ENCODE data around the gene CYP11A1. TPM values are rescaled to one million over a fixed set of nuclear protein-coding genes. Genes with fewer than 3 reads are reported as not detected.
"Not testable (repeated sequence)": the region's sequence is repeated elsewhere in the genome, so short reads cannot be mapped to it uniquely, and the experiment has no call there.

The CYP11A1 gene
- total RNA-seq, 1 experiment from 2014 or later: 5.2 TPM

DNA sequence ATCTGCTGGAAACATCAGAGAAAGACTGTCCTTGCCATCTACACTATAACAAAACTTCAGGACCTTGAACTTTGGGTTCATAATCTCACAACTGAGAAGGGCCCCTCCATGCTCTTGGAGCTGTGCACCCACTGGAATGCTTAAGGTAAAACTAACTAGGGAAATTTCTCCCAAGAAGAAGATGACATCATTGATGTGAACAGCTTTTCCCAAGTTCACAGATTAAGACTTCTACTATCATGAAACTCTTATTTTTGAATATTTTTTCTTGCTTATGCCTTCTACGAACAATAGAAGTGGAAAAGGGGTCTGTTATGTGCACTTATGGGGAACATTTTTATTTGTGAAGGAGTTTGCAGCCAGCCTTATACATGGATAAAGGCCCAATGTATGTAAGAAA lies 5.0 kb downstream of the CYP11A1 start:
- no peak overlapping the region for H3K4me3 ChIP-seq (ENCODE audit: insufficient read depth, low read depth, low read length)

DNA sequence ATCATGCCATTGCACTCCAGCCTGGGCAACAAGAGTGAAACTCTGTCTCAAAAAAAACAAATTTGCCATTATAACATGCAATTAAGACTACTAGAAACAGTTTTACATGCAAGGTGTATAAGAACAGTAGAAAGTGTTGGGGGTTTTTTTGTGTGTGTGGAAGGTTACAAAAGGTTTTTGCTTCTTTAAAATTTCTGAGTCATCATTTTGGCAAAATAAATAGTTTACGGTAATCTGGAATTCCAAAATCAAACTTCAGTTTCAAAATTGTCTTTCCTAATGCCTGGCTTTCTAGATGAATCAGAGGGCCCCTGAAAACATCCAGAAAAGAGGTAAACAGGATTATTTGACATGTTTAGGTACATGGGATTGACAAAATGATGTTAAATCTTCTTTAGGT lies 6.6 kb downstream of the CYP11A1 start:
- not testable (repeated sequence) for H3K4me3 ChIP-seq (ENCODE audit: insufficient read depth, low read depth, low read length); H3K36me3 ChIP-seq (replicated peaks; ENCODE audit: control insufficient read depth, insufficient read depth, low read length); DNase-seq; H3K27me3 ChIP-seq (ENCODE audit: control insufficient read depth, insufficient read depth, low read length)

More for the DNA sequence above, 5.0 kb downstream of the CYP11A1 start:
- Histone ChIP-seq H3K36me3 (replicated peaks; ENCODE audit: control insufficient read depth, insufficient read depth, low read length) (no peaks in the 10 kb centered on the region), H3K27me3 (ENCODE audit: control insufficient read depth, insufficient read depth, low read length) (peaks cover 4% of the 10 kb centered on the region; the same call in 1 of the 2 replicates)
- no peak for DNase-seq

DNA sequence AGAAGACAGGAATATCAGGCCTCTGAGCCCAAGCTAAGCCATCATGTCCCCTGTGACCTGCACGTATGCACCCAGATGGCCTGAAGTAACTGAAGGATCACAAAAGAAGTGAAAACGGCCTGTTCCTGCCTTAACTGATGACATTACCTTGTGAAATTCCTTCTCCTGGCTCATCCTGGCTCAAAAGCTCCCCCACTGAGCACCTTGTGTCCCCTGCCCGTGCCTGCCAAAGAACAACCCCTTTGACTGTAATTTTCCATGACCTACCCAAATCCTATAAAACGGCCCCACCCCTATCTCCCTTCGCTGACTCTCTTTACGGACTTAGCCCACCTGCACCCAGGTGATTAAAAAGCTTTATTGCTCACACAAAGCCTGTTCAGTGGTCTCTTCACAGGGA lies 8.1 kb downstream of the CYP11A1 start:
- not testable (repeated sequence) for H3K36me3 ChIP-seq (replicated peaks; ENCODE audit: control insufficient read depth, insufficient read depth, low read length); DNase-seq; H3K27me3 ChIP-seq (ENCODE audit: control insufficient read depth, insufficient read depth, low read length); H3K4me3 ChIP-seq (ENCODE audit: insufficient read depth, low read depth, low read length)

DNA sequence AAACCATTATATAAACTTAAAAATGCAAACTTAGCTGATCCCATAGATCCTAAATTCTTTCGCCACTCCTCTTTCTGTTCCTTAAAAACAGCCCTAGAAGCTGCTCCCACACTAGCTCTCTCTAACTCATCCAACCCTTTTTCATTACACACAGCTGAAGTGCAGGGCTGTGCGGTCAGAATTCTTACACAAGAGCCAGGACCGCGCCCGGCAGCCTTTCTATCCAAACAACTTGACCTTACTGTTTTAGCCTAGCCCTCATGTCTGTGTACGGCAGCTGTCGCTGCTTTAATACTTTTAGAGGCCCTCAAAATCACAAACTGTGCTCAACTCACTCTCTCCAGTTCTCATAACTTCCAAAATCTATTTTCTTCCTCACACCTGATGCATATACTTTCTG lies 9.9 kb downstream of the CYP11A1 start:
- not testable (repeated sequence) for DNase-seq; H3K4me3 ChIP-seq (ENCODE audit: insufficient read depth, low read depth, low read length); H3K36me3 ChIP-seq (replicated peaks; ENCODE audit: control insufficient read depth, insufficient read depth, low read length); H3K27me3 ChIP-seq (ENCODE audit: control insufficient read depth, insufficient read depth, low read length)

DNA sequence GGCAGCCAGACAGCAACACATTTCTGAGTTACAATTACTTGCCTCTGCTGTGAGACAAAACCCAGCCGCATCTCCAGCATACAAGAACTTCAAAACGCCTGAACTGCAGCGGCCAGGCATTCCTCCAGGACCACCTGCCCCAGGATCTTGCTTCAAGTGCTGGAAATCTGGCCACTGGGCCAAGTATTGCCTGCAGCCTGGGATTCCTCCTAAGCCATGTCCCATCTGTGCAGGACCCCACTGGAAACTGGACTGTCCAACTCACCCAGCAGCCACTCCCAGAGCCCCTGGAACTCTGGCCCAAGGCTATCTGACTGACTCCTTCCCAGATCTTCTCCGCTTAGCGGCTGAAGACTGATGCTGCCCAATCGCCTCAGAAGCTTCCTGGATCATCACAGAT lies 11.4 kb downstream of the CYP11A1 start:
- not testable (repeated sequence) for H3K4me3 ChIP-seq (ENCODE audit: insufficient read depth, low read depth, low read length); H3K27me3 ChIP-seq (ENCODE audit: control insufficient read depth, insufficient read depth, low read length); H3K36me3 ChIP-seq (replicated peaks; ENCODE audit: control insufficient read depth, insufficient read depth, low read length); DNase-seq

DNA sequence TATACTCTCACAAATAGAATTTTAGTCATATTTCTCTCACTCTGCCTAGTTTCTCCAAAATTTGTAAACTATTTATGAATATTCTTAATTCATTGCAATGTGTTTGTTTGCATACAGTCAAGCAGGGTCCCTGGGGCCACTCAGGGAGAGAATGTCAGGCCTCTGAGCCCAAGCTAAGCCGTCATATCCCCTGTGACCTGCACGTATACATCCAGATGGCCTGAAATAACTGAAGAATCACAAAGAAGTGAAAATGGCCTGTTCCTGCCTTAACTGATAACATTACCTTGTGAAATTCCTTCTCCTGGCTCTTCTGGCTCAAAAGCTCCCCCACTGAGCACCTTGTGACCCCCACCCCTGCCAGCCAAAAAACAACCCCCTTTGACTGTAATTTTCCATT lies 13.5 kb downstream of the CYP11A1 start:
- H3K4me3 ChIP-seq (ENCODE audit: insufficient read depth, low read depth, low read length); H3K36me3 ChIP-seq (replicated peaks; ENCODE audit: control insufficient read depth, insufficient read depth, low read length); H3K27me3 ChIP-seq (ENCODE audit: control insufficient read depth, insufficient read depth, low read length); DNase-seq: not testable (repeated sequence)

DNA sequence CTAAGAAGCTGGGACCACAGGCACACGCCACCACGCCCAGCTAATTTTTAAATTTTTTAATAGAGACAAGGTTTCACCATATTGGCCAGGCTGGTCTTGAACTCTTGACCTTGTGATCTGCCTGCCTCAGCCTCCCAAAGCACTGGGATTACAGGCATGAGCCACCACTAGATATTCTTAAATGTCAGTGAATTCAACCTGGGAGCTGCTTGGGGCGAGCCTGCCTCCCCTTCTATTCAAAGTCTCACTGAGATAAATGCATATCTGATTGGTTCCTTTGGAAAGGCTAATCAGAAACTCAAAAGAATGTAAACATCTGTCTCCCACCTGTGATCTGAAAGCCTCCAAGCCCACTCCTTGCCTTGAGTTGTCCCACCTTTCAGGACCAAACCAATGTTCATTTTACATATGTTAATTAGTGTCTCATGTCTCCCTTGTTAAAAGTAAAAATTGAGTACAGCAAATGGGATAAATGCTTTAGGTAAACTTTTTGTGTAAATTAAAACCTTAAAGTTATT lies 15.0 kb downstream of the CYP11A1 start:
- Histone ChIP-seq H3K36me3 (replicated peaks; ENCODE audit: control insufficient read depth, insufficient read depth, low read length) (no peaks in the 10 kb centered on the region), H3K27me3 (ENCODE audit: control insufficient read depth, insufficient read depth, low read length) (no peaks in the 10 kb centered on the region), H3K4me3 (ENCODE audit: insufficient read depth, low read depth, low read length) (no peak overlapping the region; the same call in 1 of the 2 replicates)
- DNase-seq: no peak

DNA sequence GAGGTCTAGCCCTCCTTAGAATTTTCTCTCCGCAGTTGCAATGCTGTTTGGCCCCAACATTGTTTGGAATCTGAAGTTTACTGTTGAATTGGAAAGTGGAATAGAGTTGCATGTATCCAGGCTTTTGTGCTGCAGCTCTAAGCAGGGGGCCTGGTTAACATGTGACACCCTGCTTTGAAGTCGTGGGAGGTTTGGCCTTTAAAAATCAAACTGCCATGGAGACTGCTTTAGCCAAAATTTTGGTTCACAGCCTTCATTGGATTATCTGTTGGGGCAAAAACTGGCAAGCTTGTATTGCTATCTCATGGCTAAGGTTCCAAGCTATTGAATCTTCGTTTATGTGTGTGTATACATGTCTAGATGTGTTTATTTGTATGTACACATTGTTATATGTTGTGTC lies 15.8 kb downstream of the CYP11A1 start:
- H3K36me3 ChIP-seq (replicated peaks; ENCODE audit: control insufficient read depth, insufficient read depth, low read length): no peaks in the 10 kb centered on the region
- no peak for DNase-seq
- H3K27me3 ChIP-seq (ENCODE audit: control insufficient read depth, insufficient read depth, low read length): no peaks in the 10 kb centered on the region
- peak overlapping the region; percentile 47; the same call in 1 of the 2 replicates for H3K4me3 ChIP-seq (ENCODE audit: insufficient read depth, low read depth, low read length)

DNA sequence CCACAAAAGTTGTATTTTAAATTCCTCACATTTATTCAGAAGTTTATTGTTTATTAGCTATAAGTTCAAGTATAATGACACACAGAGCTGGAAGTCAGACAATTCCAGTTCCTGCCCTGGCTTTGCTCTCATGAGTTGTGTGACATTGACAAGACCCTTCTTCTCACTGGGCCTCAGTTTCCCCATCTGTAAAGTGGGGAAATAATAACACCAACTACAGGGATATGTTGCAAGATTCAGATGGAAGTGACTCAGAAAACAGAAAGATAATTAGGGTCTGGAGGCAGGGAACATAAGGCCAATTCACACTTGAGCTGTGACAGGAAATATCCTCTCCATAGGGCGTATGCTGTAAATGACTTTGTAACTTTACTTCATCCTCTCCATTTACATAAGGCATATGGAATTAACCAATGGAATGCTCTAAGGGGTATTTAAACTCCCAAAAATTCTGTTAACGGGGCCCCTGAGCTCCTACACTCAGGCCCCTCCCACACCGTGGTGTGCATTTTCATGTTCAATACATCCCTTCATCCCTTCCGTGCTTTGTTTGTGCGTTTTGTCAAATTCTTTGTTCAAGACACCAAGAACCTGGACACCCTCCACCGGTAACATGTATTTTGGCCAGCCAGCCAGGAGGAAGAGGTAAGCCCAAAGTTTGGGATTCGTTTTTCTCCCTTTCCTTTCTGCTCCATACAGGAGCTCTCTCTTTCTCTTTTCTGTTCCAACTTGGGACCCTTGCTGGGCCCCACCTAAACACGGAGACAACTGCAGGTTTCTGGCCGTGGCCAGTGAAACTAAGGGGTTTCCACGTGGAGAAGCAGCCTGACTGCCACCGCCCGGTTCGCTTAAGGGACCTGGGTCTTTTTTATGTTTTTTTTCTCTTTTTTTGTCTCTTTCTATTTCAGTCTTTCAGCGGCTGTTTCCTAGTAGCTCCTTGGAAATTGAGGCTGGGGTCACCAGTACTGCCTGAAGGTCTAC lies 16.9 kb downstream of the CYP11A1 start:
- Histone ChIP-seq H3K27me3 (ENCODE audit: control insufficient read depth, insufficient read depth, low read length) (no peaks in the 10 kb centered on the region), H3K4me3 (ENCODE audit: insufficient read depth, low read depth, low read length) (peak overlapping the region; percentile 47; the same call in 1 of the 2 replicates), H3K36me3 (replicated peaks; ENCODE audit: control insufficient read depth, insufficient read depth, low read length) (no peaks in the 10 kb centered on the region)
- DNase-seq: peak; percentile 5

DNA sequence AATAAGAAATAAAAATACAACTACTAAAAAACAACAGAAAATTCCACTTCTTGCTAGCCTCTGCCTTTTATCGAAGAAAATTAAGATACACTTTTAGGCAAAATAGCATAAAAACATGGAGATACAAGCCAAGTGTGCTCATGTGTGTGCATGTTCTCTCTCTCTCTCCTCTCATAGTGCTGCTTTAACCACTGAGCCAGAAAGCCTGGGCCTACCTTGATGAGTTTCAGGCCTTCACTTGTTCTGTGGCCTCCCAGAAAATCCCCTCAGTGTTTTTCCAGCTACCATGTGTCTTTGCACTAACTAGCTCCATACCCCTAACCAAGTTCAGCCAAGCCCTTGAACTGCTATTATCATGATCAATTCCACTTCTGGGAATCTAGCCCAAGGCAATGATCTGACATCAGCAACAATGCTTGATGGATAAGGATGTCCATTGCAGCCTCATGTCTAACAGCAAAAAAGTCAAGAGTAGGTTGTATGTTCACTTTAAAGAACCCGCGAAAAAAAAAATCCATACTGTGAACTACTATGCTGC lies 18.1 kb downstream of the CYP11A1 start:
- DNase-seq: no peak
- H3K36me3 ChIP-seq (replicated peaks; ENCODE audit: control insufficient read depth, insufficient read depth, low read length): no peaks in the 10 kb centered on the region

DNA sequence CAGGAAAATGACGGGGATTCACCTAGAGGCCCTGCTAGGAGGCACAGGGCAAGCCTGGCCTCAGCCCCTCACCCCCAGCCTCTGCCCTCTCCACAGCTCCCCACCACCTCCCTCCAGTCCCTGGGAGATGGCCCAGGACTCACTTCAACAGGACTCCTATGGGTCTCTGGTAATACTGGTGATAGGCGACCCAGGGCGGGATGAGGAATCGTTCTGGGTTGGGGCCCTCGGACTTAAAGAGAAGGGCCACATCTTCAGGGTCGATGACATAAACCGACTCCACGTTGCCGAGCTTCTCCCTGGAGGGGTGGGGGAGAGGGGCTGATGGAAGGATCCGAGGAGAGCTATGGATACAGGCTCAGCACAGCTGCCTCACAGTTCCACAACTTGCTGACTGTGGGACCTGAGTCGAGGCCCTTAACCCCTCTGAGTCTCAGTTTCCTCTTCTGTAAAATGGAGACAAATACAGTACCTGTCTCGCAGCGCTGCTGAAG lies 19.6 kb downstream of the CYP11A1 start:
- H3K36me3 ChIP-seq (replicated peaks; ENCODE audit: control insufficient read depth, insufficient read depth, low read length): no peaks in the 10 kb centered on the region
- H3K4me3 ChIP-seq (ENCODE audit: insufficient read depth, low read depth, low read length): no peak overlapping the region
- no peaks in the 10 kb centered on the region for H3K27me3 ChIP-seq (ENCODE audit: control insufficient read depth, insufficient read depth, low read length)
- DNase-seq: no peak

More for the DNA sequence above, 18.1 kb downstream of the CYP11A1 start:
- Histone ChIP-seq H3K4me3 (ENCODE audit: insufficient read depth, low read depth, low read length) (no peak overlapping the region), H3K27me3 (ENCODE audit: control insufficient read depth, insufficient read depth, low read length) (no peaks in the 10 kb centered on the region)

DNA sequence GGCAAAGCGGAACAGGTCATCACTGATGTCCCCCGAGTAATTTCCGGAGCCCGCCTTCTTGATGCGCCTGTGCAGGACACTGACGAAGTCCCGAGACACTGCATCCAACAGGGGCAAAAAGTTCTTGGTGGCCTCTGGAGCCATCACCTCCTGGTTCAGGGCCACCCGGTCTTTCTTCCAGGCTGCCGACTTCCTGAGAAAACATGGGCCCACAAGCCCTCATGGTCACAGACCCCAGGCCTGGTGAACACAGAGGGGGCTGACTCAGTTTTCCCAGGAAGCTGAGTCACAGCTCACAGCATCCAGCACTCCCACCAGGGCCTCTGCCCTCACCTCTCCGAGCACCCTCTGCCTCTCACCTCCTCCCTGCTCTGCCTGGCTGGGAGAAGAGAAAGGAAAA lies 22.4 kb downstream of the CYP11A1 start:
- Histone ChIP-seq H3K27me3 (ENCODE audit: control insufficient read depth, insufficient read depth, low read length) (no peaks in the 10 kb centered on the region), H3K36me3 (replicated peaks; ENCODE audit: control insufficient read depth, insufficient read depth, low read length) (no peaks in the 10 kb centered on the region), H3K4me3 (ENCODE audit: insufficient read depth, low read depth, low read length) (no peak overlapping the region)
- DNase-seq: no peak

DNA sequence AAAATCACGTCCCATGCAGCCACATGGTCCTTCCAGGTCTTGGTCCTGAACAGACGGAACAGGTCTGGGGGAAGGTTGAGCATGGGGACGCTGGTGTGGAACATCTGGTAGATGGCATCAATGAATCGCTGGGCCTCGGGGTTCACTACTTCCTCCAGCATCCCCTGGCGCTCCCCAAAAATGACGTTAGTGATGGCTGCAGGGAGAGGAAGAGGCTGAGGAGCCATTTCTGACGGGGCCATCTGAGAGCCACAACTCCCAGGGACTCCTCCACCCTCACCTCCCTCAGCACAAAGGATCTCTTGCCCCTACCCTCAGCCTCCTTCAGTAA lies 23.7 kb downstream of the CYP11A1 start:
- peak; percentile 6 for DNase-seq
- Histone ChIP-seq H3K4me3 (ENCODE audit: insufficient read depth, low read depth, low read length) (no peak overlapping the region), H3K27me3 (ENCODE audit: control insufficient read depth, insufficient read depth, low read length) (no peaks in the 10 kb centered on the region), H3K36me3 (replicated peaks; ENCODE audit: control insufficient read depth, insufficient read depth, low read length) (no peaks in the 10 kb centered on the region)

DNA sequence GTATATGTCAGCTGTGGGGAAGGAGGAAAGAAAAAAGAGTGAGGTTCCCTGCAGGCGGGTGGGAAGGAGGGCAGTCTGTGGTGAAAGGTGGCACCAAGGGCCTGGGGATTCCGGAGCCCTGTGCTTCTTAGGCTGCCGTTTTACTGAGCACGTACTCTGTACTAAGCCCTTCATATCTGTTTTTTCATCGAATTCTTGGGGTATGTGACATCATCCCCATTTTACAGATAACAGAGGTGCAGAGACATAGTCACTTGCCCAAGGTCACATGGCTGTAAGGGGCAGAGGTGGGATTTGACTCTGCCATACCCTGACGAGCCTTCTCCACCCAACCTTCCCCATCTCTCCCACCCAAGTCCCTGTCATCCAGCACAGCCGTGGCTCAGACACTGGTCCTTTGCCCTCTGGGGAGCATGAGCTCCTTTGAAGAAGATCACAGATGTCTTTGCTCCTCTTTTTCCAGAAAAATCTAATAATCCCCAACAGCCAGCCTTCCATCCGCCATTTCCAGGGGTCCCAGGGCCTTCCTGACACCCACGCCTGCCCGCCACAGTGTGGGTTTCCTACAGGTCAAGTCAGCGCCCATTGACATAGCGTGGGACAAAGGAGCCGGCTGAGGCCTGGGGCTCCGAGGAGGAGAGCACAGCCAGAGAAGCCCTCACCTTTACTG lies 24.2 kb downstream of the CYP11A1 start:
- peak; percentile 9 for DNase-seq
- Histone ChIP-seq H3K27me3 (ENCODE audit: control insufficient read depth, insufficient read depth, low read length) (no peaks in the 10 kb centered on the region), H3K4me3 (ENCODE audit: insufficient read depth, low read depth, low read length) (no peak overlapping the region), H3K36me3 (replicated peaks; ENCODE audit: control insufficient read depth, insufficient read depth, low read length) (no peaks in the 10 kb centered on the region)
